HG03521 (cell line): ENCODE measurements around the gene GFRA1.
"Not testable (repeated sequence)": the region's sequence is repeated elsewhere in the genome, so short reads cannot be mapped to it uniquely, and the experiment has no call there.

ENCODE experiments used
- ATAC-seq: cut with Tn5 transposase; IDR thresholded peaks from one replicate; pipeline ENCODE4 v1.9.1; 2021; ENCODE audit warnings: mild to moderate bottlenecking, moderate library complexity; ENCODE audit not compliant: unreplicated experiment

The GFRA1 gene

GRCh38 chr10:116044801-116045248, 228.2 kb downstream of the GFRA1 start:
- no peak for ATAC-seq

GRCh38 chr10:116043861-116044260, 229.1 kb downstream of the GFRA1 start:
- ATAC-seq: no peak

GRCh38 chr10:116043304-116043703, 229.7 kb downstream of the GFRA1 start:
- no peak for ATAC-seq

- no peak for ATAC-seq
Measured at GRCh38 chr10:116041948-116042347, 231.1 kb downstream of the GFRA1 start.

GRCh38 chr10:116039612-116040011, 233.4 kb downstream of the GFRA1 start:
- no peak for ATAC-seq

- no peak for ATAC-seq
Measured at GRCh38 chr10:116038259-116038658, 234.7 kb downstream of the GFRA1 start.

- ATAC-seq: not testable (repeated sequence)
Measured at GRCh38 chr10:116035406-116035805, 237.6 kb downstream of the GFRA1 start.

GRCh38 chr10:116030576-116030975, 242.4 kb downstream of the GFRA1 start:
- ATAC-seq: no peak

GRCh38 chr10:116029826-116030225, 243.2 kb downstream of the GFRA1 start:
- no peak for ATAC-seq

- ATAC-seq: no peak
Measured at GRCh38 chr10:116027355-116027754, 245.7 kb downstream of the GFRA1 start.

GRCh38 chr10:116026725-116027124, 246.3 kb downstream of the GFRA1 start:
- no peak for ATAC-seq

GRCh38 chr10:116026315-116026714, 246.7 kb downstream of the GFRA1 start:
- no peak for ATAC-seq

- no peak for ATAC-seq
Measured at GRCh38 chr10:116024271-116024878, 248.6 kb downstream of the GFRA1 start.

- ATAC-seq: no peak
Measured at GRCh38 chr10:116017405-116017804, 255.6 kb downstream of the GFRA1 start.

GRCh38 chr10:116015583-116016333, 257.2 kb downstream of the GFRA1 start:
- no peak for ATAC-seq

- ATAC-seq: no peak
Measured at GRCh38 chr10:116014871-116015582, 258.0 kb downstream of the GFRA1 start.

- ATAC-seq: no peak
Measured at GRCh38 chr10:116014326-116014725, 258.7 kb downstream of the GFRA1 start.

- no peak for ATAC-seq
Measured at GRCh38 chr10:116011929-116012328, 261.1 kb downstream of the GFRA1 start.

- ATAC-seq: no peak
Measured at GRCh38 chr10:116007256-116007891, 265.6 kb downstream of the GFRA1 start.
